GM18858 (cell line): ENCODE data around the gene CCDC32.

Experiments
- ATAC-seq: cut with Tn5 transposase; IDR thresholded peaks from one replicate; pipeline ENCODE4 v1.9.1; 2021; ENCODE audit not compliant: unreplicated experiment

Gene CCDC32

GRCh38 chr15:40513609-40514008 lies 51.2 kb downstream of the CCDC32 start:
- ATAC-seq, result no peak

DNA sequence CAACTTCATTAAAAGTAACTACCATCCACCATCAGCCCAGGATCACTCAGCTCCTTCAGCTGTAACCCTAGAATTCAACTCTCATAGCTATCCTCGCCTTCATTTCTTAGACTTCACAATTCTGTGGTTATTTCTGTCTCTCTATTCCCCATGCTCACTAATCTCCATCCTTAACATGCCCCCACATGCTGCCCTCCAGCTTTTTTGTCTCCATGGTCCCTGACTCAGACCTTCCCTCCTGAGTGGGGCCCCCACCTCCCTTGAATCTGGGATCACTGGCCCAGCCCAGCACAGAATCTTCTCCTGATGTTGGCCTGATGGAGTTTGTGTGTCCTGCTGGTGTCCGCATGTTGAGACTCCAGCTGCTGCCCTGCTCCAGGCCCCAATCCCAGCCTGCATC lies 52.4 kb downstream of the CCDC32 start:
- ATAC-seq, result no peak

- no peak for ATAC-seq
Measured at GRCh38 chr15:40511472-40512133, 53.2 kb downstream of the CCDC32 start.

DNA sequence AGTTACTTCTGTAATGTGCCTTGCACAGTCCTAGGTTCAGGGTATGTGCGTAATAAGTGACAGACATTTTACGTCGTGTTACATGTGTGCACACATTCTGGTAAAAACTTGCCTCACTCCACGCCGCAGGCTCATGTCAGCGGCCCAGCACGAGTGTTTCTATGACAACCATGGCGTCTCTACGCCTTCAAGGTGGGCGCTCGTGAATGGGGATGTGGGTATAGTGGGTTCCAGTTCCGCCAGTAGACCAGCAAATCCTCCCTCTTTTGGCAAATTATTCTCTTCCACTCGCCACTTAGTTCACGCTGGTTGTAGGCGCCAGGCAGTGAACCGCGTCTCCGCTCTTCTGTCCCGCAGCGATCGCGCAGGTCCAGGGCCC lies 53.8 kb downstream of the CCDC32 start:
- no peak for ATAC-seq

GRCh38 chr15:40510201-40510600 lies 54.6 kb downstream of the CCDC32 start:
- ATAC-seq, result no peak

DNA sequence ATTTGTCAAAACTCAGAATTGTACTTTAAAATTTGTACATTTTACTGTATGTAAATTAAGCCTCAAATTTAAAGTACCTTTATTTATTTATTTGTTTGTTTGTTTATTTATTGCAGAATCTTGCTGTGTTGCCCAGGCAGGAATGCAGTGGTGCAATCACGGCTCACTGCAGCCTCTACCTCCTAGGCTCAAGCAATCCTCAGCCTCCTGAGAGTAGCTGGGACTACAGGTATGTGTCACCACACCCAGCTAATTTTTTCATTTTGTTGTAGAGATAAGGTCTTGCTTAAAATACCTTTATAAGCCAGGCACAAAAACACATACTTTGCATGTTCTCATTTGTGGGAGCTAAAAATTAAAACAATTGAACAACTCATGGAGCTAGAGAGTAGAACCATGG lies 56.6 kb downstream of the CCDC32 start:
- ATAC-seq, result no peak

DNA sequence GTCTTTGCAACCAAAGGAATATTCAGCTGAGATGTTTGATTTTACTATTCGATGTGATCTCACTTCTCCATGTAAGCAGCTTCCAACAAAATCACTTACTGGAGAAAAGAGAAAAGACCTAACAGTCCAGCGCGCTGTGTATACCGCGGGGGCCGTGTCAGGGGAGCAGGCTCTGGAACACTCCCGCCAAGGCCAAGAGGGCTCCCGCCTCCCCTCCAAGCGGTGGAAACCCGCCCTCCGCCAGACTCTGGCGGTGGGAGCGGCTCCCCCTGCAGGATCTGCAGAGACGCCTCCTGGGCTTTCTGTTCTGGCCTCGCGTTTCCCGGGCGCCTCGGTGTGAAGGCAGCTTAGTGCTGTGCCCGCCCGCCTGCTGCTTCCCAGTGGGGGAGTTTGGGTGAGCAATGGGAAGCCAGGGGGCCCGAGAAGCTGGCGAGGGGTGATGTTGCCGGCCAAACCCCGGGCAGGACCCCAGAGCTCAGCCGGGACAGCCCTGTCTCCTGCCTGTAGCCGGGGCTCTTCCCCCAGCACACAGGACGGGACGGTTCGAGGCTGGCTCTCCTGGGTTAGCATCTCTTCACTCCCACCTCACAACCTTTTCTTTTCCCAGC lies 57.8 kb downstream of the CCDC32 start:
- ATAC-seq, result no peak
